ENCODE measurements around the gene PRIMA1.

The PRIMA1 gene

DNA sequence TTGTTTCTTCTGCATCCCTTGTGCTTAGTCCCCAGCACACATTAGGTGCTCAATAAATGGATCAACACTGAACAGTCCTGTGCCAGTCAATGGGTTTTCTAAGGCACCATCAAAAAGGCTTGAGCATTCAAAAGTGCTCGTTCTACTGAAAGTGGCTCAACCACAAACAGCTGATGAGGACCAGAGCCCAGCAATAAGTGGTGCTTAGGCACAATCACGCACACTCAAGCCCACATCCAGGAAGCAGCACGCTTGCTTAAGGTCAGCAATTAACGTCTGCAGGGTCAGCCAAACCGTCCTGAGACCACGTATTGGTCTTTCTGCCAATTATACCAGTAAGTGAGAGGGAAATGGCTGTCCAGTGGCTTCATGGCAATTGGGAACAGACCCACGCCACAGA is 56.5 kb downstream of the PRIMA1 start:
- DNase-seq (ENCODE audit: low spot score): no peak

DNA sequence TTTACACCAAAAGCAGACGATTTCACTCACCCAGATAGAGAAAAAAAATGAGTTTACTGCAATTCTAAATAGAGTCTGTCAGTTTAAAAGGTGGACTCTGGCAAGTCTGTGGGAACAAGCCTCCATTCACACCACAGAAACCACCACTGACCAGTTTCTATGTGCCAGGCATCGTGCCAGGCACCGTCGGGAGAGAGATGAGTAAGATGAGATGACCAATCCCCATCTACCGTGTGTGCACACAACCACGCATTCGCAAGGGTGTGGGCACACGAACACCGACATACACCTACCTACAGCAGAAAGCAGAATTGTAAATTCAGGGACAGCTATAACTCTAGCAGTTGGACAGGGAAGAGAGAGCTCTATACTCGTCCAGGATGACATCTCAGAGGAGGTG is 58.3 kb downstream of the PRIMA1 start:
- DNase-seq (ENCODE audit: low spot score): no peak

GRCh38 chr14:93728651-93729016 is 59.7 kb downstream of the PRIMA1 start:
- no peak for DNase-seq (ENCODE audit: low spot score)

DNA sequence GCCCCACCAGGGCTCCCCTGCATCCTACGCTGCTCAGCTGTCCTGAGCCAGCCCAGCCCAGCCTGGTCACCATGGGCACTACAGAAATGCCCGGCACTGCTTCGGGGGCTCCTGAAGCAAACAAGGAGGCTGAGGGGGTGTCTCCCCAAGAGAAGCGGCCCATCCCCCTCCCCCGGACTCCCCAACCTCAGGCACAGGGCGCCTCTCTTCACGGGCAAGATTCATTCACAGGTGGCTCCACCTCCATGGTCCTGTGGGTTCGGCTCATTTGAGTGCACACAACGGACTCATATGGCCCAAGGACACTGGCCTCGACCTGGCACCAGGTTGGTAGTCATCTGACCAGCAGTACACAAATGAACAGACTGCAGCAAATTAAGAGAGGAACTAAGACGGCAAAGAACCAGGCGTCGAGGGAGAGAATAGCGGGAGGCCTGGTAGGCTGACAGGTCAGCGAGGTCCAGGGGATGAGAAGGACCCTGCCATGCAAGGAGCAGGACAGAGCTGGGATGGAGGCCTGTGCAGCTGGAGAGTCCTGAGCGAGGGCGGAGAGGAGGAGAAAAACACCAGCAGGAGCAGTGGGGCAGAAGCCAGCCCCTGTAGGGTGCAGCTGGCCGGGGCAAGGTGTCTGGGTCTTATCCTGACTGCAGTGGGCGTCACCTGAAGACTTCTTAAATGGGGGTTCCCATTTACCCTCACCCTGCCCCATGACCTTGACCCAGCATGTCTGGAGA is 60.2 kb downstream of the PRIMA1 start:
- no peak for DNase-seq (ENCODE audit: low spot score)

GRCh38 chr14:93727039-93727740 is 61.1 kb downstream of the PRIMA1 start:
- DNase-seq (ENCODE audit: low spot score): no peak

GRCh38 chr14:93725993-93726392 is 62.3 kb downstream of the PRIMA1 start:
- no peak for DNase-seq (ENCODE audit: low spot score)

- no peak for DNase-seq (ENCODE audit: low spot score)
These were observed 63.2 kb downstream of the PRIMA1 start for GRCh38 chr14:93725002-93725582.

- DNase-seq (ENCODE audit: low spot score): no peak
These were observed 65.3 kb downstream of the PRIMA1 start for GRCh38 chr14:93723001-93723400.

GRCh38 chr14:93720981-93721483 is 67.3 kb downstream of the PRIMA1 start:
- no peak for DNase-seq (ENCODE audit: low spot score)

GRCh38 chr14:93720076-93720815 is 68.0 kb downstream of the PRIMA1 start:
- DNase-seq (ENCODE audit: low spot score): no peak

DNA sequence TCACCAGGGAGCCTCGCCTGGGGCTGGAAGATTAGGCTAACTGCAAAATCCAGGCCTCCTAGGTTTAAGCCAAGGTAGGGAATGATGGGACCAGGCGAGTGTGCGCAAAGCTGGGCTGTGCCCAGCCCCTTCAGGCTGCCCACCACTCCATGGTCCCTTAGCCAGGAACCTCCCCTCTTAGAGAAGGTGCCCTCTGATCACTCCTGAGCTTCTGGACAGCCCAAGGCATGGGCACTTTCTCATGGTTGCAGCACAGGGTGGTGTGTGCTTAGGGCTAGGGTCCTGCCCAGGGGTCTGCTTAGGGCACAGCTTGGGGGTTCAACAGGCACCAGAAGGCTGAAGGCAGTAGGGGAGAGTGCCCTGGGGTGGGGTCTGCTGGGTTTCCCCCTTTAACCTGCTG is 69.0 kb downstream of the PRIMA1 start:
- no peak for DNase-seq (ENCODE audit: low spot score)

DNA sequence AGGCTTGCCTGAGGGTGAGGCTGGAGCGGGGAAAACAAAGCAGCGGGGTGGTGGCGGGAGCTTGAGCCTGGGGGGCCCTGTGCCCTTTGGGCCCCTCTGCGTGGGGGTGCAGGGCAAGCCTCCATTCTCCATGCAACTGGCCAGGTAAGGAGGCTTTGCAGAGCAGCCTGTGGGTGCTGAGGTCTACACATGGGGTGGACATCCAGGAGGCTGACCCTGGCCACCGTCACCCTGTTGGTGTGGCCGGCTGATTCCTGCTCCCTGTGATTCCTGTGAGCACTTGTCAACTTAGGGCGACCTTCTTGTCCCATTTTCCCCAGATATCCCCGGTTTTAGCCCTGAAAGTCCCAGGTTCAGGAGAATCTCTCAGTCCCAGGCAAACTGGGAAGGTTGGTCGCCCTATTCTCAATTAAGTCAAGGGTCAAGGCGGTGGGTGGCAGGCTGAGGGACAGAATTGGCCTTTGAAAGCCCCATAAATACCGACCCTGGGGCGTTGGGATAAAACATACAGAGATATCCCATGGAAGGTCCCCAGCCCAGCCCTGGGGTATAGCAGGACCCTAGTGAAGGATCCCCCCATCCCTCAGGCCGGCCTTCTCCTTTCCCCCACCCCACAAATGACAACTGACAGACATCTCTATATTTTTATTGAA is 70.5 kb downstream of the PRIMA1 start:
- no peak for DNase-seq (ENCODE audit: low spot score)

DNA sequence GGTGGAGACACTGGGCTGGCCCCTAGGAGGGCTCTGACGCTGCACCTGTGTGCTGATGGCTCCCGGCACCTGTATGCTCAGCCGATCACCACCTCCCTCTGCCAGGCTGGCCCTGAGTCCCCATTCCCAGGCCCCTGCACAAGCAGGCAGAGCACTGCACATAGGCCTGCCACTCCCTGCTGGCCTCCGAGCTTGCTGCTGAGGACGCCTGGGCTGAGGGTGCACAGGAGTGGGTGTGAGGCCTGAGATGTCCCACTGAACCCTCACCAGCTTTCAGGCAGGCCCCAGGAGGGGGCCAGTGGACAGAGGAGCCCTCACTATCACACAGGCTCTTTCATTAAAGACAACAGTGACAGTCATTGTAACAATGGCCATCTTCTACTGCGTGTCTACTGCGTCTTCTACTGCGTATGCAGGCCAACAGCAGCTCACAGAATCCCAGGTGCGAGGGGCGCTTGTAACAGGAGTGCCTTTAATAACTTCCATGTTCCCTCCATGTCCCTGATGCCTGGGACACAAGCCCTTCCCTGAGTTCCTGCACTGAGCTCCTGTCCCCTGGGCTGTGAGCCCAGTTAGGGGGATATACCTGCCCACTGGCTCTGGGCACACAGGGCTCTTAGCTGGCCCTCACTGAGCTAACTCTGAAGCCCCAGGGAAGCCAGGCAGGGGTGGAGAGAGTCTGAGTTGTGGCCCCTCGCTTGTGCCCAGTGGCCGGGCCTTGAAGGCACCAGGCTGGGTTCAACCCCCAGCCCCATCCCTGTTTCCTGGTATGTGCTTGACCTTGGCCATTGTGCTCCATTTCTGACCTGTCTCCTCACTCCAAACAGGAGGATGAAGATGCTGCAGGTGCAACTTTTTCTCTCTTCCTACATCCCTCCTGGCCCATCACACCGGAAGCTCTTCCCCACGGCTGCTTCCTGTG is 71.3 kb downstream of the PRIMA1 start:
- no peak for DNase-seq (ENCODE audit: low spot score)

DNA sequence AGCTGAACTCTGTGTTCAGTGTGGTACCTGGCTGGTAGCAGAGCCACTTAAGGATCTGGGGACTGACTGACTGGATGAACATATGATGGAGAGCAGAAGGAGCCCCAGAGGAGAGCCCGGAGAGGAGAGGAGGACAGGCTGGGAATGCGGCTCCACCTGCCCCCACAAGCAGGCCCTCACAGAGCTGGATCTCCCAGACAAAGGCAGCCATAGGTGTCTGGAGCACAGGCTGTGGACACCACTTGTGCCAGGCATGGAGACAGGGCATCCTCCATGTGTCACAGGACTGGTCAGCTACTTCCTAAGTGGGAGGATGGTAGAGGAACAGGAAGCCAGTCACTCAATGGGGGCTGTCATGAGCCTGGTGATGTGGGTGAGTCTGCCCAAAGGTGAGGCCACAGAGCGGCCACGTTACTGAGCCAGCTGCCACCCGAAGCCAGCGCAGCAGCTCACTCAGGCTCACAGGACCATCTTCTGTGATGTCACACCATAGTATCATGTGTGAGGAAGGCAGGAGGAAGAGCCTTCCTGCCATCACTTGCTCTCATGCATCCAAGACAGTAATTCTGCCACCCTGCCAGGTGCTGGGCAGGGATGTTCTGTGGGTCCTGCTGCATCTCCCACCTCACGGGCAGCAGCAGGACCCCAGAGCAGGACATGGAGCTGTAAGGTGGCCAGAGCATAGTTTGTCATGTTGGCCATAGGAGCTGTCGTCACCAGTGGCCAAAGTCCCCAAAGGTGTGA is 72.1 kb downstream of the PRIMA1 start:
- no peak for DNase-seq (ENCODE audit: low spot score)

DNA sequence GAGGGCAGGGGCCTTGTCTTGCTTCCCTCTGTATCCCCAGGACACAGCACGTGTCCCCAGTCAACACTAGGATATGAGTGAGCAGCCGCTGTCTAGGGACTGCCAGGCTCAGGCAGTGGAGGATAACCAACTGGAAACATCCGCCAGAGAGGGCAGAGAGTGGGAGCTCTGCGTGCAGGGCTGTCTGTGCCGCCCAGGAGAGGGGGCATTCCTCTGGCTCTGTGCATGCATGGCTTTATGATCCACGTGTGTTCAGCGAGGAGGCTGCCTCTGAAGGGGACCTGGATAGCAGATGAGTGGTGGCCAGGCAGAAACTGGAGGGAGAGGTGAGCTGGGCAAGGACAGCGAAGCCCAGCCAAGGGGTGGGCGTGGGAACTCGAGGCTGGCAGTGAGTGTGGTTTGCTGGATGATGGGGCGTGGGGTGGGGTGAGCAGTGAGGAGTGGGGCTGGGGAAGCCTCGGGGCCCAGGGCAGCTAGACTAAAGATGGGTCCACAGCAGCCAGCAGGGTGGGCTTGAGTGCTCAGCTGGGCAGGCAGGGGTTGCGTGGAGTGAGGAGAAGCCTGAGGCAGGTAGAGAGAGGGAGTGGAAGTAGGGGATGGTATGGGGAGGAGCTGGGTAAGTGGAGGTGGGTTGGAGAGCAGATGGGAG is 72.9 kb downstream of the PRIMA1 start:
- no peak for DNase-seq (ENCODE audit: low spot score)

- DNase-seq (ENCODE audit: low spot score): no peak
These were observed 73.7 kb downstream of the PRIMA1 start for GRCh38 chr14:93714605-93715004.

DNA sequence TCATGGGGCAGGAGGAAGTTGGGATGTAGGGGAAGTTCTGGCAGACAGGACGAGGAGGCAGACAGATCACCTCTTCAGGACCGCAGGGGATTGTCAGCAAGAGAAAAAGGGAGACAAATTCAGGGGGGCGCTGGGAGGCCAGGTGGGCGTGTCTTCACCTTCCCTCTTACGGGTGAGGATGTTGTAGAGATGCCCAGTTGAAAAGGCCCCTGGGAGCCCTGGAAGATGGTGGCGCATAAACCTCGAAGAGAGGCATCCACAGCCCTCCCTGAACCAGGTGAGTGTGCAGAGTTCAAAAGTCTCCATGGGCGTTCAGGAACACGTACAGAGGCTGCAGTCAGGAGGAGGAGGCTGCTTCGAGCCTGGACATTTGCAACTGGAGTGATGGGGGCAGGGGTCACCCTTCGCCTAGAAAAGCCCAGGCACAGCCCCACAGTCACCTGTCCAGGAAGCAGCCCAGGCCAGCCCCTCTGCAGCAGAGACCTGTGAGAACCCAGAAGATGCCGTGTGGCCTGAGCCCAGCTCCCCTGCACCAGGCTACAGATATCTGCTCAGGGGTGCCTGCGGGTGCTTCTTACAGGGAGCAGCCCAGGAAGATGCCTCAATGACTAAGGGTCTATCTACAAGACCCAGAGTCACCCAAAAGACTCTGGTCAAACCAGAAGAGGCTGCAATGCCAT is 74.4 kb downstream of the PRIMA1 start:
- no peak for DNase-seq (ENCODE audit: low spot score)

- DNase-seq (ENCODE audit: low spot score): no peak
These were observed 75.2 kb downstream of the PRIMA1 start for GRCh38 chr14:93712838-93713724.
